GM18861 (cell line): ENCODE data around the gene NAALADL2.

Experiments used
- ATAC-seq: cut with Tn5 transposase; IDR thresholded peaks from one replicate; pipeline ENCODE4 v1.9.1; 2021; ENCODE audit not compliant: unreplicated experiment

The NAALADL2 gene

GRCh38 chr3:174884776-174885568 is 25.8 kb downstream of the NAALADL2 start:
- no peak for ATAC-seq

- ATAC-seq: no peak
Measured at GRCh38 chr3:174891524-174892203, 32.5 kb downstream of the NAALADL2 start.

- ATAC-seq: no peak
Measured at GRCh38 chr3:174907027-174907426, 47.9 kb downstream of the NAALADL2 start.

DNA sequence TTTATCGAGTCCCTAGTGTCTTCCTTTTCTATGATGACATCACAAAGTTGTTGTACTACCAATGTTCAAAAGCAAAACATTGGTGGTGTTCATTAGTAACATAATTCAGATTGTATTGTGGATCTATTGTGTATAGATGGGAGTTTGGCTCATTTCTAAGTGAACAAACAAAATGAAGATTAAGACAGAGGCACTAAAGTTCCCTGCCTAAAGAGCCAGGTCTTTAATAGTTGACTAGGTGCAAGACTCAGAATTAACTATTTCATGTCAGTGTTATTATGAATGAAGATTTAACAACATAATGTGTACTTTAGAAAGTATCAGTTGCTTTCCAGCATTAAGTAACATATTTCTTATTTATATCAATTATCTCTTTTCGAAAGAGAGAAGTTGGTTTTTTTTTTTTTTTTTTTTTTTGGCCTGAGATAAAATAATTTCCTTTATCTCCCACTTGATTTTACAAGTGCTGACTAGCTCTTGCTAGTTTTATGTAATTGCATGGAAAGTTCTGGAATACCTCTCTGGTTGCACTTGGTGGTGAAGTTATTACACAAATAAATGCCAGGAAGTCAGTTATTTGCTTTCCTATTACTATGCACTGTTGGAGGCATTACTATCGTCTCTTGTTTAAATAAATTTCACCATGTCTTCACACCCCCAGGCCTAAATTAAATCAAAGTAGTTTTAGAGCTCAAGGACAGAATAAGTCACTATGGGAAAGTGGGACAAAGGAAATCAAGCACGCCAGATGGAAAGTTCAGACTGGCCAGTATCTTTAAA is 48.7 kb downstream of the NAALADL2 start:
- ATAC-seq: no peak

DNA sequence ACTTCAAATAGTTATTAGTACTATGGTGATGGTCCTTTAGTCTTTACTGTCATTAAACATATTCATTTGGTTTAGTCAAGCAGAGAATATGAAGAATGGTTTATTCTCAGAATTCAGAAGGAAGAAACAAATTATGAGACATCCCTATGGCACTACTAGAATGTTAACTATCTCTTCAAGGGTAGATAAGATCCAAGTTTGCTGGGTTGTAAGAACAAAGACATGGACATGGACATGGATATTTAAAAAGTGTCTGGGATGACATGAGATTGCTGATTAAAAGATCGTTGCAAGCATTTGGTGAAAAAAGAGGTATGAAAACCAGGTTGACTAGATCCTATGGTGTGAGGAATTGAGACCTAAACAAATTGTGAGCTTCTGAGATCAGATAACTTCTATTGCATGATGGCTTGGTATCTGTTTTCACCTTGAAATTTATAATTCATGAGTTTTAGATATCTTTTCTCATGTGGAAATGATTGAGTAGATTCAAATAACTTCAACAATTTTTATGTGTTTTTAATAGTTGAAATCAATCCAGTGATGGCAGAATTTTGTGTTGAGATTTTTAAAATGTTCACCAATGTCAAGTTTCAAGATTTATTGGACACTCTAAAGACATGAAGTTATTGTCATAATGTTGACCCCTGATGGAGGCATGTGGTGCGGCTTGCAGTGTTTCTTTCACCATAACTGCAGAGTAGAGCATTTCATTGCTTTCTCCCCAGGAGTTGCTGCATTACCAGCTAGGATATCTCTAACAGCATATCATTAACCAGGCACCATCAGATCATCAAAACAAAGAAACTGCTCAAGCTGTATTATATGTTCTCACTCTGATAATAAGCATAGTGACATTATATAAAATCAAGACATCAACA is 72.6 kb downstream of the NAALADL2 start:
- no peak for ATAC-seq

- ATAC-seq: no peak
Measured at GRCh38 chr3:174936590-174936989, 77.5 kb downstream of the NAALADL2 start.

- ATAC-seq: no peak
Measured at GRCh38 chr3:174937478-174937877, 78.3 kb downstream of the NAALADL2 start.

DNA sequence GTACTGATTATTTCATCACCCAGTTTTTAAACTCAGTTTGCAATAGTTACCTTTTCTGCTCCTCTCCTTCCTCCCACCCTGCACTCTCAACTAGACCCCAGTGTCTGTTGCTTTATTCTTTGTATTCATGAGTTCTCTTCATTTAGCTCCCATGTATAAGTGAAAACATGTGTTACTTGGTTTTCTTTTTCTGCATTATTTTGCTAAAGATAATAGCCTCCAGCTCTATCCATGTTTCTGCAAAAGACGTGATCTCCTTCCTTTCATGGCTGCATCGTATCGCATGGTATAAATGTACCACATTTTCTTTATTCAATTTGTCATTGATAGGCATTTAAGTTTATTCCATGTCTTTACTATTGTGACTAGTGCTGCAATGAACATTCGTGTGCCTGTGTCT is 79.0 kb downstream of the NAALADL2 start:
- no peak for ATAC-seq

DNA sequence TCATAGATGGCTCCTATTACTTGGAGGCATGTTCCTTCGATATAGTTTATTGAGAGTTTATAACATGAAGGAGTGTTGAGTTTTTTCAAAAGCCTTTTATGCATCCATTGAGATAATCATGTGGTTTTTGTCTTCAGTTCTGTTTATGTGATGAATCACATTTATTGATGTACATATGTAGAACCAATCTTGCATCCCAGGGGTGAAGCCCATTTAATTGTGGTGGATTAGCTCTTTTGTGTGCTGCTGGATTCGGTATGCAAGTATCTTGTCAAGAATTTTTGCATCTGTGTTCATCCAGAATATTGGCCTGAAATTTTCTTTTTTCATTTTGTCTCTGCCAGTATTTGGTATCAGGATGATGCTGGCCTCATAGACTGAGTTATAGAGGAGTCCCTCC is 81.0 kb downstream of the NAALADL2 start:
- no peak for ATAC-seq

DNA sequence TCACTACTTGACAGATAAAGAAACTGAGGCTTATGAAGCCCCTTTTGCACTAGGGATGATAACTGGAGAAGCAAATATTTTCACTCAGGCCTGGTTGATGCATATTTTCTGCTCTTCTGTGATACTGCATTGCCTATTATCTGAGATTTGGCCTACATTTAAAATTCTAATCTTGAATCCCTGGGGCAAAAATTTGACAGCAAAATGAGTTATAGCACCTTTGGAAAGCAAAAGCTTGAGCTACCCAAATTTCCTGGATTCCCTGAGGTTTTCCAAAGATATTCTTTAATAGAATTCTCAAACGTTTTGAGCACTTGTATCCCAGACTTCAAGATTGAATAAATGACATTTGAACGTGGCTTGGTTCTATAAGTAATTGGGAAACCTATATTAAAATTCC is 86.1 kb downstream of the NAALADL2 start:
- no peak for ATAC-seq

- ATAC-seq: no peak
Measured at GRCh38 chr3:174945951-174946350, 86.8 kb downstream of the NAALADL2 start.

DNA sequence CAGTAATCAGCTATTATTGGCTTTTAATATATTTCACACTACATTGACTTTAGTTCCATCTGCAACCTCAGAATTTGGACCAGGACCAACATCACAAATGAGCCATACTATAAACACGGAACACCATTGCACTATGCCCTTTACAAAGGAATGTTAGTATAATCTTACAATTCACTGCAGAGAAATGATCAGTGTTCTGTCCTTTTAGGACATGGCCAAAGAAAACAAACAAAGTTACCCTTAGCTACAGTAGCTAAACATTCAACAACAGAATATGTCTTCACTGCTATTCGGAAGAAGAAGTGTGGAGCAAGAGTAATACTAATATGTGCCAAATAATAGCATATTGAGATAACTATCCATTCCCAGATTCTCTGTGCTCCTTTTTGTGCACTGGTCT is 90.4 kb downstream of the NAALADL2 start:
- ATAC-seq: no peak

DNA sequence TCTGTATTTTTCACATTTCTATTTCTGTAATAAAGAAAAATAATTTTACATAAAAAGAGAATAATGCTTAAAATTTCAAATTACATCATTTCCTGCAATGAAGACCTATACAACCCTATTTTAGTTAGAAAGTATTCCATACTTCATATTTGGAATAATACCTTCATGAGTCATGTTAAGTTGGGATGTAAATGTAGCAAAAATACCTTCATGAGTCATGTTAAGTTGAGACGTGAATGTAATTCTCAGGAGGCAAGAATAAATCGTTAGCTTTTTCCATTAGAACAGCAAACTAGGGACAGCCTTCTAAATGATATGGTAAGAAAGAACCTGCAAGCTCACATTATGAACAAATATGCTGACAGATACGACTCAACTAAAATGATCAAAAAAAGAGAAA is 91.9 kb downstream of the NAALADL2 start:
- ATAC-seq: no peak

DNA sequence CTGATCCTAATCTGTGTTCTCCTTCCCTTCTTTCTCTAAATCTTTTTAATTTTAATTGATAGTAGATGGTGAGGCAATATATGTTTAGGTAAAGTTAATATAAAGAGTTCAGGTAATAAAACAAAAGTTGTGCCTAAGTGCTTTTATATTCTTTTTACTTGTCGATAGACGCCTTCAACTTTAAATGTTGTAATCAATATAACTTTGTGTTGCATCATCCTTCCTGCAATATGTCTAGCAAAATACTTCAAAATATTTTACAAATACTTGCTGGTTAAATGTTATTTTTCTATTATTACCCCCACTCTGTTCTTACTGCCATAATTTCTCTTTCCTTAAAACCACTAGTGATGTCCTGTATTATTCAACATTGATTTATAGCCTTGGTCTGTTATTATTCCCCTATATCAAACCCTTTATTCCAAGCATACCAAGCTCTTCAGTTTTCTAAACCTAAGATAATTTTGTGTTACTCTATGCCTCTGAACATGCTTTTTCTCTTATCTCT is 92.4 kb downstream of the NAALADL2 start:
- ATAC-seq: no peak

DNA sequence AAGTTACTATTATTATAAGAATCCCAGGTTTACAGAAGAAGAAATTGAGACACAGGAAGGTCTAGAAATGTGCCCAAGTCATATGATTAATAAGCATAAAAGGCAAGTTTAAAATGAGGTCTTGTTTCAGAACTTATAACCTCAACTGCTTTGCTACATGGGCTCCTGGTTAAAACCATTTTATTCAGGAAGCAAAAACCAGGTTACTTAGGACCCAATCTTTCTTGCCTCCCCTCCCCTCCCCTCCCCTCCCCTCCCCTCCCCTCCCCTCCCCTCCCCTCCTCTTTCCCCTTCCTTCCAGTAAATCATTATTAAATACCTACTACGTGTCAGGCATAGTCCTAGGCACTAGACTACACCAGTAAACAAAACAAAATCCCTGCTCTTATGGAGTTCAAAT is 93.9 kb downstream of the NAALADL2 start:
- no peak for ATAC-seq

- no peak for ATAC-seq
Measured at GRCh38 chr3:174955513-174956016, 96.4 kb downstream of the NAALADL2 start.

DNA sequence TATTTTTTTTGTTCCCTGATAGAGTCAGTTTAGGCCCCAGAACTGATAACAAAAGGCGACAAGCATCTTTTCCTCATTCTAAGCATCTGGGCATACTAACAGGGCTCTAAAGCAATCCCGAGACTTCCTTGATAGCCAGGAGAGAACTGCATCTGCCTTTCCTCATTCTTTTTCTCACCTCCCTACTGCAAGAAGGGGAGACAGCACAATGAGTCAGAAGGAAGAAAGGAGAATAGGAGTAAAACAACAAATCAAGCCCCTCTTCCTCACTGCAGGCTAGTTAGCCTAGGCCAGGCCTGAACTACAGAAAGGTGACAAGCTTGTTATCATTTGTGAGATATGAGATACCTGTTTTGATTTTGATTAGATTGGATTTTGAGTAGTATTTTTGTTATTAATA is 97.9 kb downstream of the NAALADL2 start:
- ATAC-seq: no peak

DNA sequence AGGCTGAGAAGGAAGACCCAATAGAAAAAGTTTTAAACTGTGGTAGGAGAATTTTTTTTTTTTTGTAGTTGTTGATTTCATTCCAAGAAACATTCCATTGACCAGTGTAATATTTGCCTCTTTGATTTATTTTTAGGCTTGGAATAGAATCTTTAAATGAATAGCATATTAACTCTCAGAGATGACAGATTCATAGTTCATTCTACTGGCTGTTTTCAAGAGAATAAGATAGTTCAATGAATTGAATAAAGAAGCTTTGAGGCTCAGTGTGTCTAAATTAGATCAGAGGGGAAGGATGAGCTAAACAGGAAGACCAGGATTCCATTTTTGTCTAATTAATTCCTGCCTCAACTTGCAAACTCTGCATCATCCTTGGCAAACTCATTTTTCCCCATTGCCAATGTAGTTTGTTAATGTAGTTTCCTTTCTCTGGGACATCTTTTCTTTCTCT is 98.4 kb downstream of the NAALADL2 start:
- ATAC-seq: no peak

DNA sequence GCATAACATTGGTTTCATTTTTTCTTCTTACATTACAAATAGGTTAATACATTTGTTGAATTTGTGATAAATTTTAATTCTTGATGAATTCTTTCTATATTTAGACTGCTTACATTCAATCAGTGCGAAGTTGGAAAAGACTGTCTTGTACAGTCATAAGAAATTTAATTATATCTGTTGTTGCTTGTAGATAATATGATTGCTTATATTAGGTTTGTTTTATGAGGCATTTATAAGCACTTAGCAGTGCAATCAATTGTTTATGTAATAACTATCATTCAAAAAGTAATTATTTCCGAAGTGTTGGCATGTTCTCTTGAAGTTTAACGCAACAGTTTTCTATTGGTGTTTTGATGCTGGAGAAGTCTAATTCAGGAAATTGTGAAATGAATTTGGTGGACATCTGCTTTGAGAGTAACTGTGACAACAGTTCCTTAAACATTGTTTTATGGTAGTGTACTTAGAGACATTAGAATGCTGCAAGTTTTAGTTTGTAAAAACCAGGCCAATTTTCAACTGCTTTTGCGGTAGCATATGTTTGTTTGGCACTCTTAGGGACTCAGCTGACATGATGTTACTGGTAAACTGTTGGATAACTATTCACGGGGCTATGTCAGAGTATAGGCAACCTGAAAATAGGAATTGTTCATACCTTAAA is 99.7 kb downstream of the NAALADL2 start:
- ATAC-seq: no peak

DNA sequence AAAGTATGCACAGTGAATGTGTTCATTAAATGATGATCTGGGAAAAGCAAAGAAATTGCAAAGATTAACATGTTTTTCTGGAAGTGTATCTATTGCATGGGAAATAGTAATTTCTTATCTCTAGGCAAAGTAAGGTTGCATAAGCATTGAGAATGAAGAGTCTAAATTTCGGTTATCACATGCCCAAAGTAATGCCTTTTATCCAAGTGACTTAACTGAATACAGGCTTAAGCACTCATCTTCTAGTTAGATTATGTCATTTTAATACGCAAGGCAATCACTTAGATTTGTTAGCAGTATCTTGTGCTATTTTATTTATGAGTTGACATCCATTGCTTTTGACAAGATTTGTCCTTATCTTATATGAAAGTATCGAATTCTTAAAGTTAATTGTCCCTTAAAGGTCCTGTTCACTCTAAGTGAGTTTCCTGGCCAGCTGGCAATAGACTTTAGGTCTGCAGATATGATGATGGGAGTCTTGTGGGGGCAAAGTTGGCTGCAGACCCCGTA is 100.5 kb downstream of the NAALADL2 start:
- ATAC-seq: no peak
